GM21447 (cell line): ENCODE results near the gene UNC5B.

Source experiments
- ATAC-seq: cut with Tn5 transposase; IDR thresholded peaks from one replicate; pipeline ENCODE4 v1.9.1; 2021; ENCODE audit not compliant: unreplicated experiment

Gene UNC5B

DNA sequence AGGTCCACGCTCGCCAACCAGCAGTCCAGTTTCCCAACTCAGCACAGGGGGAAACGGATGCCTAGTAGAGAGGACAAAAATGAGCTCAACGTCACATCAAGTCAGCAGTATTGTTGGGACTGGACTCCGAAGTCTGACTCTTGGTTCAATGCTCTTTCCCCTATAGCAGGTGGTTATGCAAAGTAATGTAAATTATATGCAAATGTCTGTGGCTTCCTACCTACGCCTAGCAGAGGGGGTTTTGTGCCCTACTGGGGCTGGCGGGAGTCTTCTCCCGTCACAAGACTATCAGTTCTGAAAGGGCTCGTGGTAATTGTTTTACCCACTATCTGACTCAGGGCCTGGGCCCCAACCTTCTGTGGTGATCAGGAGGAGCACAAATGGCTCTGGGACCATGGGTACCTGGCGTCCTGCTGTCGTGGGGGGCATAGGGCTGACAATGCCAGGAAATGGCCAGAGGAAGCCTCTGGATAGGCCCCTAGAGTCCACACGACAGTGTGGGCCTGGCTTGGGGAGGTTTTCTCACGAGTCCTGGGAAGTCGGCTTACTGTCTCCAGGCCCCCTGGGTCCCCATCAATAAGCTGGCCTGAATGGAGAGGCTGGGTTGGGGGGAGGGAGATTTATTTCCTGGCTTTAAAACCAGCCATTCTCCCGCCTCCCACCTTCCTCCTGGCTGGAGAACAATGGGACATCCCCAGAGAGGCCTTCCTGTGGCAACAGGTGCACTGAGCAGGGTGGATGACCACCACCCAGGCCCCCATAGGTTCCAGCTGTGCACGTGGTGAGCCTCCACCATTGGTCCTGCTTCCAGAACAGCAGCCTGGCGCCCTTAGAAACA lies 41.8 kb downstream of the UNC5B start:
- no peak for ATAC-seq

- ATAC-seq = no peak
These were observed 42.6 kb downstream of the UNC5B start for GRCh38 chr10:71254834-71255549.

DNA sequence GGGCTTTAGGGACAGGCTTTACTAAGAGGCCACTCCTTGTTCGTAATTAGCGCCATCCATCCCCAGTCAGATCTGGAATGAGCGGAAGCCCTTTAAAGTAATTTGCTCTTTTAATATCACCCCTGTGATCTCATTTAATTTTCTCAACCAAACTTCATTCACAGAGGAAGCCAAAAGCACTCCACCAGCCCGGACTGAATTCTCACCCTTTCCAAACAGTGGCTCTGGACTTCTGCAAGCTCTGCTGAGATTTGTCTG lies 43.1 kb downstream of the UNC5B start:
- ATAC-seq = no peak

GRCh38 chr10:71255808-71256660 lies 43.7 kb downstream of the UNC5B start:
- ATAC-seq = no peak

- ATAC-seq = no peak
These were observed 44.4 kb downstream of the UNC5B start for GRCh38 chr10:71256661-71257318.

GRCh38 chr10:71257319-71257997 lies 45.1 kb downstream of the UNC5B start:
- no peak for ATAC-seq

DNA sequence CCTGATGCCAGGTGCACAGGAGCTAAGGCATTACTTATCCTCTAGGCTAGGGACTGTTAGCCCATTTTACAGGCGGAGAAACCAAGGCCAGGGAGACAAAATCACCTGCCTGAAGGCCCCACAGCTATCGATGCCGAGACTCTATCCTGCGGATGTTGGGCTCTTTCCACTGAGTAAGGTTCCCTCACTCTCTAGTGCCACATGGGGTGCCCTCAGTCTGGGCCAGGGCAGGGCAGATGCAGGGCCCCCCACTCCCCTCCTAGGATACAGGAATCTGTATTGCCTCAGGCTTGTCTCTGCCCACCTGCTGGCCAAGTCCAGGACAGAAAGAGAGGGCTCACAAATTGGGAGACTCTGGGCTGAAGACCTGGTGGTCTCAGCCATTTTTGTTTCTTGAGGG lies 45.7 kb downstream of the UNC5B start:
- ATAC-seq = no peak

DNA sequence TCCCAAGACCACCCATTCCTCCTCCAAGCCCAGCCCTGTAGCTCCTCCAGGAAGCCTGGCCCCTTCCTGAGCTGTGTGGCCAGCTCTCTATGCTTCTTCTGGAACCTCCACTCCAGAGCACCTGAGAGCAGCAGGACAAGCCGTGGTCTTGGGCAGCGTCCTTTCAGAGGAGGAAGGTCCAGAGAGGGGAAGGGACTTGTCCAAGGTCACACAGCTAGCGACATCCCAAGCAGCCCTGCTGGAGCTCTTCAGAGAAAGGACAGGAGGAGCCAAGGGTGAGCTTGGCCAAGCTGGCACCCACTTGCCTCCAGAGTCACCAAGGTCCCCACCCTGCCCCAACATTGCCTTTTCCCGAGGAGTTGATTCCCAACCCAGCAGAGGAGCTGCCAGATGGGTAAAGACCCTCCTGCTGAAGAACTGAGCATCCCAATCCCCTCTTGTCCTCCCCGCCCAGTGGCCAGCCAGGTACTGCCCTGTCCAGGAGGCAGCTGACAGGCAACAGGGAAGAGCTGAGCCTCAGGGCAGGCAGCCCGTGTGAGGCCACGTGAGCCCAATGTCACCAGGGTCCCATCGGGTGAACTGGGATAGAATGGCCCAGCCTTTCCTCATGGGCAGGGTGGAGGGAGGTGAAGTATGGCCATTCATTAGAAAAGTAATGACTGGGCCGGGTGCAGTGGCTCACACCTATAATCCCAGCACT lies 46.2 kb downstream of the UNC5B start:
- no peak for ATAC-seq

- ATAC-seq = no peak
These were observed 46.9 kb downstream of the UNC5B start for GRCh38 chr10:71259282-71259681.

GRCh38 chr10:71259815-71260501 lies 47.6 kb downstream of the UNC5B start:
- ATAC-seq = no peak

- no peak for ATAC-seq
These were observed 48.4 kb downstream of the UNC5B start for GRCh38 chr10:71260622-71261325.

- no peak for ATAC-seq
These were observed 49.7 kb downstream of the UNC5B start for GRCh38 chr10:71262027-71262426.

DNA sequence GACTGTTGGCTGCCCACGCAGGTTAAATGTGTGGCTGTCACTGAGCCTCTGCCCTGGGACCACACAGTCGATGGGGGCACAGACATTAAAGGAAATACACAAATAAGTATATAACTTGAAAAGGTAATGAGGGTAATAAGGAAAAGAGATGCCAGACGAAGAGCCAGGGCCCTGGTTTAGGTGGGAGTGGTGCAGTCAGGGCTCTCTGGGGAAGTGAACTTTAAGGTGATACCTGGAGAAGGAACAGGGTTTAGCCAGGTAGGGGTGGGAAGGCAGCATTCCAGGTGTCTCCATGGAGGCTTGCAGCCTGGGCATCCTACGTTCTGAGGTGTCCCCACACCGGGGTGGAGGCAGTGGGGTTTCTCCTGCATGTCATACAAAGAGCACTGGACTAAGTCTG lies 50.4 kb downstream of the UNC5B start:
- no peak for ATAC-seq

DNA sequence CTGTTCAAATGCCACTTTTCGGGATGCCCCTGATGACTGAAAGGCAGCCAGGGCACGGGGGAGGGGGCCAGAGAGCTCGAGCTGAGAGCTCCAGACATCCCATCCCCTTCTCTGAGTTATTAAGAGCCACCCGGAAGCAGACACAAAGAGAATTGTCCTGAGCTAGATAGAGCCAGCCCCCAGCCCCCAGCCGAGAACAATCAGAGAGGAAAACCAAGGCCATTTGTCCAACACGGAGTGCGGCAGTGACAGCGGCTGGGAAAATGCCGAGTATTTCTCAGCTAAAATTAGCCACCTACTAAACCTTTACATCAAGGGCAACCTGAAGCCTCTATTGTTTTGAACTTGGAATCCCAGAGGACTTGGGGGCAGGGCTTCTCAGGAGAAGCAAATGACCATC lies 51.0 kb downstream of the UNC5B start:
- ATAC-seq = no peak

DNA sequence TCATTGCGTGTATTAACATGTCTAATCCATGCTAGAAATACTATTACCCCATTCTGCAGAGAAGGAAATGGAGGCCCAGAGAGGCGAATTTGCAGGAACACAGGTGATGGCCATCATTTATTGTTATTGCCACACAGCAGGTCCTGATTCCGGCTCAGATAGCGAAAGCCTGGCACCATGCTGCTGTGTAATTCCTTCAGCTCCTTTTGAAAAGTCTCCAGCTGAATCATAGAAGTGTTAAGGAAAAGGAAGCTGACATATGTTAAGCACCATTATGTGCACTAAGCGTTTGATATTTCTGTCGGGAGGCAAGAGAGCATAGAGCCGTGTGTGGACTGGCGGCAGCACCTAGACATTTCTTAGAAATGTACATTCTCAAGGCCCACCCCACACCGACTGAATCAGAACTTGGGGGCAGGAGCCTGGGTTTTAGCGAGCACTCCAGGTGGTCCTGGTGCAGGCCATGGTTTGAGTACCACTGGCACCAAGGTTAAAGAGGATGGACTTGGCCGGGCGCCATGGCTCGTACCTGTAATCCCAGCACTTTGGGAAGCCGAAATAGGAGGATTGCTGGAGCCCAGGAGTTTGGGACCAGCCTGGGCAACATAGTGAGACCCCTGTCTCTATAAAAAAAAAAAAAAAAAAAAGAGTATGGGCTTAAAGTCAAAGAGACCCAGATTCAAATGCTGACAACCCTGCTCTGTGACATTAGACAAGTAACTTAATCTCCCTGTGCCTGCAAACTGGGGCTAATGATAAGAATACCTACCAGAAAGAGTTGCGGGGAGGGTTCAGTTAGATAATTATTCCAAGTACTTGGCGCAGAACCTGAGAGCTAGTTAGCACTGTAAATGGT lies 52.2 kb downstream of the UNC5B start:
- ATAC-seq = no peak

- no peak for ATAC-seq
These were observed 52.8 kb downstream of the UNC5B start for GRCh38 chr10:71265201-71265575.

DNA sequence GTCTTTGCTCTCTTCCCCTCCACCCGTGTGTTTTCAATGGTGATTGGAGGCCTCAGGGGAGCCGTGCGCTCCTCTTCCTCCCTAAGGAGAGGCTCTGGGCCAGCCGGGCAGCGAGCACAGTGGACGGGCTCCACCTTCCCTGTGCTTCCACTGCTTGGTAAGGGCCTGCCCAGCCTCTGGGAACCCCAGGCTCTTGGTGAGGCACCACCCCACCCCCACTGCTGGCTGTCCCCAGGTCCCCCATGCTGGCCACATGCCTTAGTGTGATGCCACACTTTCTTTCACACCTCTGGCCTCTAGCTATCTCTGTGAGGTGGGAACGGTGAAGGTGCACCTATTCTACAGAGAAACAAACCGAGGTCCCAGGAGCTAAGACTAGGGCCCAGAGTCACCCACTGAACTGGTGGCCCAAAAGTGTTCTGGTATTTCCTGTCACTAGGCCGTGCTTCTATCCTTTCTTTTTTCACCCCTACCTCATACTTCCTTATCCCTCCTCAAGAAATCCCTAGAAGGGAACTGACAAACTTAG lies 53.3 kb downstream of the UNC5B start:
- ATAC-seq = no peak
